ENCODE measurements around the gene TPSAB1. TPM values are rescaled to one million over a fixed set of nuclear protein-coding genes. Genes with fewer than 3 reads are reported as not detected.

TPSAB1 gene
- total and polyA plus RNA-seq, 10 of the 15 experiments (the other 5 are each of a cell fraction or from before 2014, with no cell fraction given), result 0.06 TPM; not detected in 9

- Histone ChIP-seq H3K4me3 (no peak overlapping the region), H3K9me3 (replicated peaks; ENCODE audit: control insufficient read depth, insufficient read depth, low read length) (no peaks in the 10 kb centered on the region), H2AFZ (ENCODE audit: control insufficient read depth, low read depth, low read length) (no peak overlapping the region), H3K4me1 (ENCODE audit: control insufficient read depth, insufficient read depth, low read length) (no peaks in the 10 kb centered on the region), H3K9ac (ENCODE audit: control insufficient read depth, insufficient read depth, low read length) (no peak overlapping the region), H3K27me3 (replicated peaks in 1 of 2; ENCODE audit: control insufficient read depth in 2 of 2, insufficient read depth in 2 of 2, low read length in 1 of 2) (no peaks in the 10 kb centered on the region; a peak in 1 of 4 replicates), H3K4me2 (ENCODE audit: control insufficient read depth, insufficient read depth) (no peak overlapping the region), H3K79me2 (ENCODE audit: control insufficient read depth, insufficient read depth, low read length) (no peaks in the 10 kb centered on the region), H3K27ac (ENCODE audit: control insufficient read depth, insufficient read depth) (no peak overlapping the region), H3K36me3 (ENCODE audit: control insufficient read depth in 2 of 2, insufficient read depth in 2 of 2, low read length in 1 of 2) (no peaks in the 10 kb centered on the region), H4K20me1 (ENCODE audit: control insufficient read depth, insufficient read depth) (no peaks in the 10 kb centered on the region)
- no peak for TF ChIP-seq NFIC (IDR thresholded peaks at IDR 0.05; ENCODE audit: low read depth, low read length)
- no peak for TF ChIP-seq MXI1 (IDR thresholded peaks at IDR 0.05; ENCODE audit: low read depth, low read length)
- no peak for TF ChIP-seq RCOR1 (conservative IDR thresholded peaks at IDR 0.05; ENCODE audit: low read depth, low read length)
- TF ChIP-seq EZH2 (IDR thresholded peaks at IDR 0.05; ENCODE audit: borderline replicate concordance, control insufficient read depth, low read depth, low read length), result no peak
- TF ChIP-seq ASH2L (IDR thresholded peaks at IDR 0.05; ENCODE audit: borderline replicate concordance, low read depth), result no peak
- no peak for TF ChIP-seq RAD21 (IDR thresholded peaks at IDR 0.05; ENCODE audit: insufficient read depth, low read depth, low read length)
- TF ChIP-seq GABPA (IDR thresholded peaks at IDR 0.05; ENCODE audit: low read depth), result no peak
- no peak for TF ChIP-seq CEBPB (IDR thresholded peaks at IDR 0.05; ENCODE audit: borderline replicate concordance in 1 of 2, low read depth in 2 of 2, low read length in 2 of 2)
- ChIA-PET POLR2A (no interaction called here), SMC1A (ENCODE audit: uncharacterized antibody, unreplicated experiment) (no interaction called here), RAD21 (ENCODE audit: unreplicated experiment) (no interaction called here), CTCF (no interaction called here)
- no TSS peak for BruUV-seq (replicated peaks)
- in situ Hi-C loops (cut with MboI) (no loop called here), intact Hi-C loops (cut with micrococcal nuclease; ENCODE audit: unreplicated experiment) (no loop called here)
- 51% methylated on average over 47 of the region's 48 CpGs for WGBS (ENCODE audit: insufficient coverage, insufficient replicate concordance, low lambda C conversion rate, missing lambda C conversion rate)
- FAIRE-seq (no peak), ATAC-seq (no peak), DNase-seq (ENCODE audit: low read depth, low spot score) (no peak)
Observed at GRCh38 chr16:1220841-1221627, 19.5 kb upstream of the TPSAB1 start.

Measured in GM12878 (cell line).